ENCODE results near the gene GNAQ.

DNA sequence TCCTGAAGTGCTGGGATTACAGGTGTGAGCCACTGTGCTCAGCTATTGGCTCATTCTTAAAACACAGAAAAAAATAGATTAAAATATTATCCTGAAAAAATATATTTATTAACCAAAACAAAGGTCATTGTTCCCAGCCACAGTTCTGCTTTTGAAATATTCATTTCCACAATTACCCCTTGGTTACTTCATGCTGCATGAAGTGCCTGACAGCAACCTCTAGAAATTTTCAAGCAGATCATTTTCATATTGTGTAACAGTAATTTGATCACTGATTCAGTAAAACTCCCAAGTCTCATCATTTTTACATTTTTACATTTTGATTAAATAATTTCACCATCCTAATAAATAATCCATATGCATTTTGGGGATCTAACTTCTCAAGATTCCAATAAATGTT is 18.8 kb upstream of the GNAQ start:
- TF ChIP-seq, protein P1, sequence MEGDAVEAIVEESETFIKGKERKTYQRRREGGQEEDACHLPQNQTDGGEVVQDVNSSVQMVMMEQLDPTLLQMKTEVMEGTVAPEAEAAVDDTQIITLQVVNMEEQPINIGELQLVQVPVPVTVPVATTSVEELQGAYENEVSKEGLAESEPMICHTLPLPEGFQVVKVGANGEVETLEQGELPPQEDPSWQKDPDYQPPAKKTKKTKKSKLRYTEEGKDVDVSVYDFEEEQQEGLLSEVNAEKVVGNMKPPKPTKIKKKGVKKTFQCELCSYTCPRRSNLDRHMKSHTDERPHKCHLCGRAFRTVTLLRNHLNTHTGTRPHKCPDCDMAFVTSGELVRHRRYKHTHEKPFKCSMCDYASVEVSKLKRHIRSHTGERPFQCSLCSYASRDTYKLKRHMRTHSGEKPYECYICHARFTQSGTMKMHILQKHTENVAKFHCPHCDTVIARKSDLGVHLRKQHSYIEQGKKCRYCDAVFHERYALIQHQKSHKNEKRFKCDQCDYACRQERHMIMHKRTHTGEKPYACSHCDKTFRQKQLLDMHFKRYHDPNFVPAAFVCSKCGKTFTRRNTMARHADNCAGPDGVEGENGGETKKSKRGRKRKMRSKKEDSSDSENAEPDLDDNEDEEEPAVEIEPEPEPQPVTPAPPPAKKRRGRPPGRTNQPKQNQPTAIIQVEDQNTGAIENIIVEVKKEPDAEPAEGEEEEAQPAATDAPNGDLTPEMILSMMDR (optimal IDR thresholded peaks at IDR 0.05 in 1 of 3, IDR thresholded peaks at IDR 0.05 in 1 of 3, conservative IDR thresholded peaks at IDR 0.05 in 1 of 3; ENCODE audit: extremely low read depth in 1 of 3, insufficient read depth in 2 of 3, low read length in 3 of 3), result no peak
- TF ChIP-seq EZH2 (IDR thresholded peaks at IDR 0.05; ENCODE audit: low read length), result no peak

Data from keratinocyte (primary cell).